Measurements from ENCODE around the gene ITPKB. TPM values are rescaled to one million over a fixed set of nuclear protein-coding genes. Genes with fewer than 3 reads are reported as not detected.

The ITPKB gene
- total RNA-seq, 2 donors from 2014 or later = 13.8 to 18.3 TPM

DNA sequence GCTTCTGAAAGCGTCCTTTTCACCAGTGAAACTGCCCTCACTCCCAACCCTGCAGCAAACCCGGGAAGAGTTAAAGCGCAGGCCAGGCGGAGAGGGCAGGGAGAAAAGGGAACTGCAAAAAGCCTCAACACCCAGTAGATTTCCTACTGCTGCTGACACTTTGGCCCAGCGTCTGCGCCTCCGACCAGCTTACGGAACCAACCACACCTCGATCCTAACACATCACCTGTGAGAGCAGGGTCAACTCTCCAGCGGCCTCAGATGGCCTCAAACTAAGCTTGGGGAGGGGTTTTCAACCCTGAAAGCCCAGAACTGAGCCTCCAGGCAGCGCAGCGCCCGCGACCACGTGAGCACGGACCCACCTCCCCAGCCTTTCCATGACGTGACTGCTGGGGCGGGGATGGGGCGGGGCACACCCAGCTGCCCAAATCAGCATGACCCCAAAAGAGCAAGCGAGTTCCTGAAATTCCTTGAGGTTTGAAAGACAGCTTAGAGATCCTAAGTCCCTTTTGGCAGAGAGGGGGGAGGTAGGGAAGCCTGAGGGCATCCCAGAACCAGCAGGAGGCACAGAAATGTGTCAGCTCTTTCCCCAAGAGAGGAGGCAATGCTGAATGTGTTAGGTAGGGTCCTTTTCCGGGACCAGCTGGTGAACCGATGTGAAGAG is 59.1 kb downstream of the ITPKB start:
- intact Hi-C loops (cut with DNase I) = no loop called here
- ATAC-seq = peak; percentile 88 to 90
- DNase-seq = peak; percentile 90

DNA sequence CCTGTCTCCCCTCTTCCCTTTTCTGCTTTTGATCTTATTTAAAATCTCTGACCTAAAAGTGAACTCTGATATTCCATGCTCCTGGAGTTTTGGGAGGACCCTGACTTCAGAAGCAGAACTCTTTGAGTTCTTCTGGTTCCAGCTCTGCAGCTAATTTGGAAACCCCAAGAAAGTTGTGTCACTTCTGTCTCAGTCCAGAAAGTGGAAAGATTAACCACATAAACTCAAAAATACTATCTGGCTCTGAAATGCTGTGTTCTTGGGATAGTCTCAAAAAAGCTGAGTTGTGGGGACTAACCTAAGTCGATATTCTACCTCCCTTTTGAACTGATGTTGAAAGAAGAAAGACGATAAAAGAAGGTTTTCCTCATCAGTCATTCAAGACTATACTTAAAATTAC is 59.8 kb downstream of the ITPKB start:
- no peak for ATAC-seq
- no peak for DNase-seq
- intact Hi-C loops (cut with DNase I) = no loop called here

DNA sequence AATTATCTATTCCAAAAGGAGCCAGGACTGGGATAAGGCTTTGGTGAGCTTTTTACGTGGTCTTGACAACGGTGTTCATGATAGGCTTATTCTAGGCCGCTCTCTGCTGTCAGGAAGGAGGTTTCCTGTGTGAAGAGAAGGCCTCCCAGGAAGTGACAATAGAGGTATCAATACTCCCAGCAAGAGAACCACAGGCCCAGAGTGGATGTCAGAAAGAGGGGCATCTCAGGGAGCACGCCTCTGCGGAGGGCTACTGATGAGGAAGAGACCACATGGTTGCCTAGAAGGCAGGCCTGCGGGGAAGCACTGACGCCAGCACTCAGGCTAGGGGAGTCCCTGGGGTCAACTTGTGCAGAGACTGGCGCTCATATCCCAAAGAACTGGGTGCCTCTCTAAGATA is 60.4 kb downstream of the ITPKB start:
- ATAC-seq (no peak), DNase-seq (no peak)
- intact Hi-C loops (cut with DNase I) = no loop called here

DNA sequence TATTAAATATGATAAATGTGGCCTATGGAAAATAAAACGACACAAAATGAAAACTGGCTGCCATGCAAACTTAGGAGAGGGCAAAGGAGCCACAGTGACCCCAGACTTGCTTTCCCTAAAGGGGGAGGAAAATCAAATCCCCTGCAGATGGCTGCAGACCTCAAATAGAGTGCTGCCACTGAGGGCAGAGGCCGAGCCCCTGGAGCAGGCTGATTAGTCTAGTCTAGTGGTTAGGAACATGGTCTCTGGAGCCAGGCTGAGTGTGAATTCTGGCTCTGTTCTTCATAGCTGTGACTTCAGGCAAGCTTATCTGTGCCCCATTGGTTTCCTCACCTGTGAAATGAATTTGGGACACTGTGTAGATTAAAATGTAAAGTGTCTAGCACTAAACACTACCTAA is 60.8 kb downstream of the ITPKB start:
- DNase-seq (no peak), ATAC-seq (no peak)

DNA sequence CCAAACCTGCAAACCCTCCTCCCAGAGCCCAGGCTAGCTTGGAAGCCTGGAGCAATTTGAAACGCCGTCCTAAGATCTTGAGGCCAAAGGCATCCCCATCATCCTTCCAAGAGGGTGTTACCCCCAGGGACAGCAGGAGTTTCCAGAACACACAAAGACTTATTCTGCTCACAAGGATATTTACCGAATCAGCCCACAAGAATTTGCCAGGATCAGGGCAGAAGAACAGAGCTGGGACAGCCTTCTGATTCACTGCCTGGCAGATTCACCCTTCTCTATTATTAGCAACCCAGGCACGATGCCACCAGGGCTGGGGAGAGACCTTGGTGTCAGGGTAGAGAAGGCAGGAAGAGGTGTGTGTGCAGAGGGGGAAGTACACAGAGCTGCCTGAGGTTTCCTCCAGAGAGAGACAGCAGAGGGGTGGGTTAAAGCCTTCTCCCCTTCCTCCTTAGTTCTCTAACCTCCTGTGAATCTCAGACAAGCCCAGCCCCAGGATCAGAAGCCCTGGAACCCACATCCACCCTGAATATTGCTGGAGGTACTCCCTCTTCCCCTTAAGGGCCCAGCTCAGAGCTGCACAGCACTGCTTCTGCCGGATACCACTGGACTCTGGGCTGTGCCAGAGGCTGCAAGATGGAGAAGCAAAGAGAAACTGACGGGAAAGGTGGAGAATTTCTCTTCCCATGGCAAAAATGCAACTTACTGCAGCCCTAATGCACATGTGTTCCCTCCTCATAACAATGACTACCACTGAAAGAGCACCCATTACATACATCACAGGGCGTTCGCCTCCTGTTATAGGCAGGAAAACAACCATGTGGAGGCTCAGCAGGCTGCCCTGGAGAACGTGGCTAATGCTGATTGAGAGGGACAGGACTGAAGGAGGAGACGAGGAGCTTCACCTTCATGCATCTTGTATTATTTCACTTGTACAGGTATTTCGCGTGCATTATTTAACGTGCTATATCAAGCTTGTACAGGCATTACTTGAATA is 61.8 kb downstream of the ITPKB start:
- peak; percentile 83 for DNase-seq
- ATAC-seq = peak; percentile 76 to 82
- intact Hi-C loops (cut with DNase I) = no loop called here

More for the DNA sequence above, 60.8 kb downstream of the ITPKB start:
- intact Hi-C loops (cut with DNase I) = no loop called here

DNA sequence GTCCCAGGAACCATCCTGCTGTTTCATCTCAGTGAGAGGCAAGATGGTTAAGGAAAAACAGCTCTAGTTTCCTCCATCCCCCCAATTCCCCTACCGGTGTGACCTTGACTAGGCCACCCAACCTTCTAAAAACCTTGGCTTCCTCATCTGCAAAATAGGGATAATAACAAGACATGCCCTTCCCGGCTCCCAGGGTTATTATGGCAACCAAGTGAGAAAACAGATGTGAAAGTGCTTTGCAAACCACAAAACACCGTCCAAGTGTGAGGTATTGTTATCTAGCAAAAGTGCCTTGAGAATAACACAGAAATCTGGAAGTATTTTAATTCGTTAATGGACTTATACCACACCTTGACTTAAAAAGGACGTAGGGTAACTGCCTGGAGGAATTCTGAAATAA is 62.7 kb downstream of the ITPKB start:
- ATAC-seq (no peak), DNase-seq (no peak)
- intact Hi-C loops (cut with DNase I) = no loop called here

DNA sequence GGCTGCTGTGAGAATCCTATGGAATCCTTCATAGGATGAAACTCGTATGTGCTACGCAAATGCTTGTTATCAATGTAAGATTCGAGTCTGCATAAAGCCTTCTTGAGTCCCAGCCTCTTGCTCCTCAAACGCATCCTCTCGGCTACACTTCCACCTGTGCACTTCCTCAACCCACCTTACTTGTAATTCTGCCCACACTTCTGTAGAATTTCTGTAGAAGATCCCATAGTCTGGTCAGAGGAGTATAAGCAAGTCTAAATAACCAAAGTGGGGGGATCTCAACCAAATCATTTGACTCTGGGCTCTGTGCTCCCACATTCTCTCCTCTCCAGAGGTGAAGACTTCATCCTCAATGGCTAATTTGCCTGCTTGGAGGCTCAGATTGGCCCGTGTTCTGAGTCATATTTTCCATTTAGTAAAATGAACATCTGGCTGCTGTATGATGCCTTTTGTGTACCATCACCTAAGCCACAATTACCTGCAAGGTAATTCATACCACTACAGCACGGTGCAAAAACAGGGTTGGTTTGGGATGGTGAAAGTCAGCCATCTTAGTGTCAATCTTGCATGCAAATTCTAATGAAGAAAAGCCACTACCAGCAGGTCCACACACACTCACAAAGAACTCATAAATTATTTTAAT is 63.2 kb downstream of the ITPKB start:
- intact Hi-C loops (cut with DNase I) = no loop called here
- no peak for ATAC-seq
- DNase-seq = no peak

DNA sequence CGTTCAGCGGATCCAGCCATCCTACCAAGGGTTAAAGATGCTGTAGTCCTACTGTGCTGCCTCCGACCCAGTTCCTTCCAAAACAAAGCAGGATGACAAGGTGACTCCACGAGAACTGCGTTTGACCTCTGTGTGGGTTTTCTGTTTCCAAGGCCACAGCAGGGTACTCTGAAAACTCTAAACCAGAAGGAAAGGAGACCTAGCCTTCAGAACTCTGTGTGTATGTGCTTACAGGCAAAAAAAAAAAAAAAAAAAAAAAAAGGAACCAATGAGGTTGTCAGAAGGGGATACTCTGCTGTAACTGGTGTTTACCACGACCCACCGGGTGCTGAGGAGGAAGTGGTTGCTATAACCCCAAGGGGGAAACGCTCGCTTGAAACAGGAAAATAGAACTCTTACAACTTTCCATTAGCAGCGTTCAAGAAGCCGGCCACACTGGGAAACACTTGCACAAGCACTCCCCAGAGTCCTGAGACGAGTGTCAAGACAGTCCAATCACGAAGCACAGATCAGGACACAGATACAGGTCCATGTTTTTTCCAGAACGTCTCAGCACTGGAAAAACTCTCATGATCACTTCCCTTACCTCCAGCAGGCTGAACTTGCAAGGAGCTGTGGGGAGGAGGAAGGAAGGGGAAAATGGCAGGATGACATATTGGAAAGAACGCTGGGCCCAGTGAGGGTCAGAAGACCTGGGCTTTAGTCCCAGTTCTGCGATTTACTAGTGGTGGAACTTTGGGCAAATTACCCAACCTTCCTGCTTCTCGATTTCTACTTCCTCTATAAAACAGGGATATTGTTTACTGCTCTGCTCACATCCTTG is 64.0 kb downstream of the ITPKB start:
- ATAC-seq = peak; percentile 28 to 39
- intact Hi-C loops (cut with DNase I) = no loop called here
- peak; percentile 59 for DNase-seq

DNA sequence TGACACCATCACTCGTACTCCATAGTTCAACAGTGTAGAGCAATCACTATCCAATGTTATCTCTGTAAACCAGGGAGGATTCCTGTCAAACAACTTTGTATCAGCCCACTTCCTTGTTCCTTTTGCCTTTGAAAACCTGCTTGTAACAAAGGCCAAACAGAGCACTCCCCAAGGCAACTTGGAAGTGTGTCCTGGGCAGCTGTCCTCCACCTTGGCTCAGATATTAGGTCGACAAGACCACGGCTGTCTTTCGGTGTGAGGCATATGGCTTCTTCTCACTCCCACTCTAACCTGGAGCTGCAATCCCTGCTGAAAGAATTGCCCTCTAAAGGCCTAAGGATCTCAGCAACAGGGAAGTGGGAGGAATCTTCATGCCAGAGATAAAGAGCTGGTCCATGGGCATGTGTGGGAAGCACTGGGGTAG is 66.7 kb downstream of the ITPKB start:
- DNase-seq = no peak
- intact Hi-C loops (cut with DNase I) = no loop called here
- peak in 1 of 2 donors; percentile 16 for ATAC-seq

DNA sequence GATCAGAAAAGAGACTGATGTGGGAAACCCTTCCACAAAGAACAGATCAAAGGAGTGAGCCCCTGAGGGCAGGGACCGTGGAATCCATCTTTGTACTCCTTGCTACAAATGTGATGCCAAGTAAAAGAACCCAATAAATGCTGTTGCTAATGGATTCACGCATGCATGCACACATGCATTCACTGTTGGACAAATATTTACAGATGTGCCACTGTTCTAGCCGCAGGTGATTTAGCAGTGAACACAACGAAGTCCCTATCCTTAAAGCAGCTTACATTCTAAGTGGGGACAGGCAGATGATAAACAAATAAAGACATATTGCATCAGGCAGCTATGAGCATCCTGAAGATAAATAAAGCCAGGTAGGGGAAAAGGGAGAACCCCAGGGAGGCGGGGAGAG is 67.8 kb downstream of the ITPKB start:
- DNase-seq (no peak), ATAC-seq (no peak)
- intact Hi-C loops (cut with DNase I) = no loop called here

DNA sequence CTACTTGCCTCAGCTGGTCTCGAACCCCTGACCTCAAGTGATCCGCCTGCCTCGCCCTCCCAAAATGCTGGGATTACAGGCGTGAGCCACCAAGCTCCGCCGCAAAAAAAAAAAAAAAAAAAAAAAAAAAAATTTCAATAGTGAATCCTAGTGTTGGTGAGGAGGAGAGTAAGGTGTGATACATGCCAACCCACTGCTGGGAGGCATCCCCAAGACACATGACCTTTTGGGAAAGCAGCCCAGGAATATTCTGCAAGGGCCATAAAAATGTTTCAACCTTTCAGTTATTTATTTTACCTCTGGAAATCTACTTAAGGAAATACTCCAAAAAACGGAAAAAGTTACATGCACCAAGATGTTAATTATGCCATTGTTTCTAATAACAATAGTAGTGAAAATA is 69.0 kb downstream of the ITPKB start:
- peak in 1 of 2 donors; percentile 31 for ATAC-seq
- DNase-seq = no peak
- intact Hi-C loops (cut with DNase I) = no loop called here

DNA sequence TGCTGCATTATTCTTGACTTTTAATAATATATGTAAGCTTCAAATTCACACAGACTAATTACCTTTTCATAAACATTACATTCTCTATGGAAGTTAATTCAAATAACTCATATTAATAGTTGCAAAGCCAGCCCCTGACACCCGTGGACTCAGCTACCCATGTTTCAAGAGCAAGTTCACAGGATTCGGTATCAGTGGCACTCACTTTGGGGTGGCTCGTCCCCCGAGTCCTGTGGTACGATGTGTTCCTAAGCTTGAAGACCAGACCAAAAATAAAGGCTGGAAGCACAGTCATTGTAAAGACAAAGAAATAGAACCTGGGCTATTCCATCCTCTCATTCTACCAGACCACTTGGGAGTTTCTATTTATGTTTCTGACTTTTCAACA is 70.9 kb downstream of the ITPKB start:
- intact Hi-C loops (cut with DNase I) = no loop called here
- DNase-seq (no peak), ATAC-seq (no peak)

DNA sequence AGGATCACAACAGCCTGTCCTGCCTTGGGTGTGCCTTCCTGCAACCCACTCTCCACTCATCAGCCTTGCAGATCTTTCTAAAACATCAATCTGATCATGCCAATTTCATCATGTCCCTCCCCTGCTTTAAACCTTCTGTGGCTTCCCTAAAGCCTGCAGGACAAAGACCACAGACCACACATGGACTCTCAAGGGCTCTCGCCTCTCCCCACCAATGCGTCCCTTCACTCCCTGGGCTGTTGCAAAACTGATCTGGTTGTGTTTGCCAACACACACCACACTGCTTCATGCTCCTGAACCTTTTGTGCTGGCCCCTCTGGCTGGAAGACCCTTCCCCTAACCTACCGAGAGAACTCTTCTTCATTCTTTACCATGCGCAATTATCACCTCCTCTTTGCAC is 72.4 kb downstream of the ITPKB start:
- intact Hi-C loops (cut with DNase I) = no loop called here
- no peak for DNase-seq

DNA sequence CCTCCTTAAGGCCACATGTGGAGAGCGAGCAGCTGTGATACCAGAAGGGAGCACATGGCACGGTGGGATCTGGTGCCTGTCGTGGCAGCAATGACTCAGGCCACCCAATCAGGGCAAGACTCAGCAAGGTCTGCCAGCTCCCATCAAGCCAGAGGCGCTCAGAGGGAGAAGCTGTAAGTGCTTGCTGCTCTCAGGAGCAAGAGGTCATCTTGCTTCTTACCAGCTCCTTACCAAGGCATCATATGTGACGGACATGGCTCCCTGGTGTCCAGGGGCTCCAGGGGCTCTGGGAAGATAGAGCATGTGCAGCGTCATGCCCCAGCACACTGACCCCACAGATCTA is 72.9 kb downstream of the ITPKB start:
- DNase-seq = no peak
- ATAC-seq = no peak
- intact Hi-C loops (cut with DNase I) = no loop called here

More for the DNA sequence above, 72.4 kb downstream of the ITPKB start:
- no peak for ATAC-seq

DNA sequence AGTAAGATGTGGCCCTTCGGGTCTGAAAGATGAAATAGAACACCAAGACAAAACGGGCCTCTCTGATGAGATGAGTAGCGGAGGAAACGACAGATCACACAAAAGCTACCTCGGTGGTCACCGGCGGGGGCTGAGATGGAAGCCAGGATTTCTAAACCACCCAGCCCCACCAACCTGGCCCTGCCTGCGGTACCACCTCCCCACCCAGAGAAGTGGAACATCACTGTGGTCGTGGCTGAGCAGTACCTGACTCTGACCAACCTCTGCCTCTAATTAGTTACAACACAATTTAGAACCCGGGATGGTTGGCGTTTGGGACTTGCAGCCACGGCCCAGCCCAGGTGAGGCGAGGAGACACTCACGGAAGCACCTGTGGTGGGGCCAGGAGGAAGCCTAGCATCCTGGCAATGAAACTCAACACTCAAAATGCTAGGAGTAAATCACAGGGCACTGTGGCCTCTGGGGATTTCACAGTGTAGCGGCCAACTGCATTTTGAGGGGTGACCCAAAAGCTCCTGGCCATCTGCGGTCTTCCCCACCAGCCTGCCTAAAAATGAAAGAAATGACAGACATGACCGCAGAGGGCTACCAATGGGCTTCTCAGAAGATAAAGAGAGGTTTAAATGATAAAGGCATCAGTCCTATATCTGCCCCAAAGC is 73.4 kb downstream of the ITPKB start:
- intact Hi-C loops (cut with DNase I) = no loop called here
- ATAC-seq (no peak), DNase-seq (no peak)

DNA sequence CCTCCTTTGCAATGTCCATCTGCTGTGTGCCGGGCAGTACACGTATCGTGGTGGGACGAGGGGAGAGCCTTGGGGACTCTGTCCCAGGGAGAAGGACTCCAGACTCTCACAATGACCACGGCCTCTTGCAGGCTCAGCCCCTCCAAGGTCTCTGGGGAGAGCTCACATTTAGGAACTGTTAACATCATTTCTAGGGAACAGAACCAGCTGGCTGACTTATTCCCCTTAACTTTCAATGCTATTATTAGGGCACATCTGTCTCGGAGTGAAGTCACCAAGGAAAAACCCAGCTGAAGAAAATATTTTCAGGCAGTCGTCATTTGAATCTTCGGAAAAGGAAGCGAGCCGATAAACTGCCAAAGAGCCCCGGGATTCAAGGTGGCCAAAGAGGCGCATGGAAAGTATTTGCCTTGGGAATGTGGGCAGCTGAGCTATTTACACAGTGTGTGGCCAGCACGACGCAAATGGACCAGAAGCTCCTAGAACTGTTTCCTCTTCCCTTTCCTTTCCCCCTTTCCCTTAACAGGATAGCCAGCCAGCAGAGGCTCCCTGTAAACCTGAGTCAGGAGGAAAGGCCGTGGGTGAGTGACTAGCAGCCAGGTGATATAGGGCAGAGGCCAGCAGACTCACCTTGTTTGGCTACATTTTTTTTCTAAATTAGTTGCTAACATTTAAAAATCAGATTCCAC is 74.5 kb downstream of the ITPKB start:
- intact Hi-C loops (cut with DNase I) = loop anchor here in 1 of 2 donors (5.0 kb wide), 1 partner anchor 73 kb away; the partner anchor contains the start of gene ITPKB
- peak; percentile 27 to 50 for ATAC-seq
- DNase-seq = peak; percentile 75

DNA sequence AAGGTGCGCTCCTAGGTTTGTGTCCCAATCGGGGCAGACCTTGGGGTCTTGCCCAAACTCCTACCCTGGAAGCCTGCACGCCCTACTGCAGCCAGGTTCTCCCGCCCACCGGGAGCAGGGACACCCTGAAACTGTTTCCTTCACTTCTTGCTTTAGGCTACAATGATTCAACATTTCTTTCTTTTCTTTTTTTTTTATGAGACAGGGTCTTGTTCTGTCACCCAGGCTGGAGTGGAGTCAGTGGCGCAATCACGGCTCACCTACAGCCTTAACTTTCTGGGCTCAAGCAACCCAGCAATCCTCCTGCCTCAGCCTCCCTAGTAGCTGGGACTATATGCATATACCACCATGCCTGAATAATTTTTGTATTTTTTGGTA is 75.8 kb downstream of the ITPKB start:
- no peak for ATAC-seq
- DNase-seq = no peak
- intact Hi-C loops (cut with DNase I) = loop anchor here in 1 of 2 donors (5.0 kb wide), 1 partner anchor 74 kb away; the partner anchor contains the start of gene ITPKB

Measured in left cardiac atrium (tissue), 4 donors.